H1 (cell line): Measurements from ENCODE around the gene EXOG. TPM values are rescaled to one million over a fixed set of nuclear protein-coding genes. Genes with fewer than 3 reads are reported as not detected.

ENCODE experiments used
- ASH2L ChIP-seq: fragments of 200-600, 300-600 bp; sonication (generic); IDR thresholded peaks from one replicate; pipeline ENCODE4 v1.7.1; 2017; ENCODE audit warnings: low read length
- EP300 ChIP-seq, 2 experiments: IDR thresholded peaks; 1 replicate in 1 of 2; 2 replicates in 1 of 2; pipeline ENCODE4 v1.6.1; 2011 to 2012; ENCODE audit warnings: low read depth in 2 of 2, low read length in 2 of 2, mild to moderate bottlenecking in 2 of 2, borderline replicate concordance in 1 of 2, inconsistent platforms in 1 of 2, moderate library complexity in 1 of 2
- GTF2F1 ChIP-seq: IDR thresholded peaks from 2 replicates; pipeline ENCODE4 v1.6.1; 2012; ENCODE audit warnings: low read depth, low read length, improper control_type of control experiment, borderline replicate concordance
- HDAC6 ChIP-seq: IDR thresholded peaks from one replicate; pipeline ENCODE4 v1.7.1; 2012; ENCODE audit warnings: low read depth, mild to moderate bottlenecking, inconsistent platforms, low read length, moderate library complexity
- POU5F1 ChIP-seq: IDR thresholded peaks from 2 replicates; pipeline ENCODE4 v1.6.1; 2011; ENCODE audit warnings: low read depth, mild to moderate bottlenecking, low read length, moderate library complexity
- polyA plus RNA-seq, 7 experiments: library from polyadenylated mRNA; depleted of rRNA in 3 of 7; stranded (reverse) in 5 of 7; unstranded in 2 of 7; fragments of >200 nt in 5 of 7; fragments of 200-250 nt in 2 of 7; gene quantifications; 1 replicate in 5 of 7; 2 replicates in 1 of 7; 4 replicates in 1 of 7; pipeline versions ENCODE4 v1.2.1 to v1.2.3, GENCODE V29; 2011 to 2013; ENCODE audit warnings: missing spikeins in 2 of 7, mixed read lengths in 2 of 7
- total RNA-seq: library from RNA; stranded (reverse); fragmentation: NEBNext Ultra II Directional; extraction: Animal tissue kit (Norgen Biotek cat#: 25700); gene quantifications from 2 replicates; pipeline ENCODE4 v1.2.1, GENCODE V29; 2021

Gene EXOG
- total and polyA plus RNA-seq, 2 of the 8 experiments (the other 6 are each of a cell fraction or from before 2014, with no cell fraction given), result 7.2 to 12.9 TPM

DNA sequence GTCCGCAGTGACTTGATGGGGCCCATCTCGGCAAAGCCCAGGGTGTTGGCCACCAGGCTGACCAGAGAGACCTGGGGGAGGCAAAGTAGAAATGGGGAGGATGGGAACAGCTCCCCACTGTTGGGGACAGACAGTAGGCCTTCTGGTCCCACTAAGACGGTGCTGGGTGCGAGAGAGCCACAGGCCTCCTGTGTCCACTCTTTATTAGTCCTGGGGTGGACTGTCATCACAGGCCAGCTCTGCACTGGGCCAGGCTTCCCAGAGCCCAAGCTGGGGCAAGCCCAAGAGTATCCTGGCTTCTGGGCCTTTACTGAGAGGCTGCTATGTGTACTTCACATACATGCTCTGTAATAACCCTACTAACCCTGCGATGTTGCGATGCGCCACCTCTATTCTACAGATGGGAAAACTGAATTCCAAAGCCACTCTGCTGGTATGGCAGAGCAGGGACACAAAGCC, 66.4 kb downstream of the EXOG start (continued):
- TF ChIP-seq GTF2F1 (no peak), EP300 (IDR thresholded peaks at IDR 0.05; ENCODE audit: borderline replicate concordance in 1 of 2, low read depth in 2 of 2, low read length in 2 of 2) (no peak), HDAC6 (no peak), POU5F1 (no peak), ASH2L (no peak)
- TF ChIP-seq, all 59 proteins: peak for 0
